HG02884 (cell line): ENCODE measurements around the gene BLM.
"Not testable (repeated sequence)": the region's sequence is repeated elsewhere in the genome, so short reads cannot be mapped to it uniquely, and the experiment has no call there.

Experiments used
- ATAC-seq: cut with Tn5 transposase; IDR thresholded peaks from one replicate; pipeline ENCODE4 v1.9.1; 2021; ENCODE audit warnings: mild to moderate bottlenecking, moderate library complexity; ENCODE audit not compliant: unreplicated experiment

Gene BLM

DNA sequence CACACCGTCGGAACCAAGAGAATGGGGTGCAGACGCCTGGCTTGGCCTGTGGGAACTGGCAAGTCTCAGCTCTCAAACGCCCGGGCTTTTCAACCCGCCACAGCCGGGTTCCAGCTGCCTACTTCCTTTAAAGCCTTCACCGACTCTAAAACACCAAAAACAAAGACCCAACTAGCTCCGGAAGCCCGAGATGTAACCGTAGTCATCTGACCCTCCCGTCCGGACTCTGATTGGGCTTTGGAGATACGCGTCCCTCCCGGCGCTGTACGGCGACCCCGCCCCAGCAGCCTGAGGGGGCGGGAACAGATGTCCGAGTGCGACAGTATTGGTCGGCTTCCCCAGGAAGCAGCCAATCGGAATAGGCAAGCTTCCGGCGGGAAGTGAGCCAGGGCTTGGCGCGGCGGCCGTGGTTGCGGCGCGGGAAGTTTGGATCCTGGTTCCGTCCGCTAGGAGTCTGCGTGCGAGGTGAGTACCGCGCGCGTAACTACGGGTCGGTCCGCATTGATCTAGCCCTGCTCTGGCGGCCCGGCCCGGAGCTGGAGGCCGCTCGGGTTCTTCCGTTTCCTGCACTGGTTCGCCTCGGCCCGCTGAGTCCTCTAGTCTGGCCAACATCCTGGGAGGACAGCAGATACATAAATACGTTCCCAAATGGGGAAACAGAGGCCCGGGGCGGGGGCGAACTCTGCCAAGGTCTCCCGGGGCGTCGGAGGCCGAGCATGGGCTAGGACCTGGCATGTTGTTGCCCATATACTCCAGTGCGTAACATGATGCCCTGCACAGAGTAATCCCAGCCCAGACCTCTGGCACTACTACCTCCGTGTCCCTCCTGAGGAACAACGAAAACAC is at the start of gene BLM:
TSS of gene BLM (plus strand) at position 371 of the 846 bp plus-strand sequence. CDS start 30,047 bp downstream, outside the sequence.
- ATAC-seq: peak; percentile 98

DNA sequence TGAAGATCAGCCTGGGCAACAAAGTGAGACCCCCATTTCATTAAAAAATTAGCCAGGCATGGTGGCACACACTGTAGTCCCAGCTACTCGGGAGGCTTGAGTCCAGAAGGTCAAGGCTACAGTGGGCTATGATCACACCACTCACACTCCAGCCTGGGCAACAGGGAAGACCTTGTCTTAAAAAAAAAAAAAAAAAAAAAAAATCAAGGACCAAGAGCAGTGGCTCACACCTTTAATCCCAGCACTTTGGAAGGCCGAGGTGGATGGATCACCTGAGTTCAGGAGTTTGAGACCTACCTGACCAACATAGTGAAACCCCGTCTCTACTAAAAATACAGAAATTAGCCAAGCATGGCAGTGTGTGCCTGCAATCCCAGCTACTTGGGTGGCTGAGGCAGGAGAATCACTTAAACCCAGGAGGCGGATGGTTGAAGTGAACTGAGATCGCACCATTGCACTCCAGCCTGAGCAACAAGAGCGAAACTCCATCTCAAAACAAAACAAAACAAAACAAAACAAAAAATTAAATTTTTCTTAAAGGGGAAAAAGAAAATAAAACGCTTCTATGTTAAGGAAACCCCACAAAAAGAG is 49.3 kb upstream of the BLM start:
- ATAC-seq: not testable (repeated sequence)

DNA sequence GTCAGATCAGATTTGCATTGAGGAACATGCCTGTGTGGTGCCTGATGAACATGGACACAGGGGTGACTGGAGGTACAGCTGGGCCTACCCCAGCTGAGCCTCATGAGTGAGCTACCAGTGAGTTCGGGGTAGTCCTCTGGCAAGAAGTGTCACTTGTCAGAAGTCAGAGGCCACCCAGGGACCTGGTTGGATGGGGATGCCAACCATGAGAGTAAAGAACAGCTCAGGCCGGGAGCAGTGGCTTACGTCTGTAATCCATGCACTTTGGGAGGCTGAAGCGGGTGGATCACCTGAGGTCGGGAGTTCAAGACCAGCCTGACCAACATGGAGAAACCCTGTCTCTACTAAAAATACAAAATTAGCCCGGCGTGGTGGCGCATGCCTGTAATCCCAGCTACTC is 46.5 kb upstream of the BLM start:
- not testable (repeated sequence) for ATAC-seq

DNA sequence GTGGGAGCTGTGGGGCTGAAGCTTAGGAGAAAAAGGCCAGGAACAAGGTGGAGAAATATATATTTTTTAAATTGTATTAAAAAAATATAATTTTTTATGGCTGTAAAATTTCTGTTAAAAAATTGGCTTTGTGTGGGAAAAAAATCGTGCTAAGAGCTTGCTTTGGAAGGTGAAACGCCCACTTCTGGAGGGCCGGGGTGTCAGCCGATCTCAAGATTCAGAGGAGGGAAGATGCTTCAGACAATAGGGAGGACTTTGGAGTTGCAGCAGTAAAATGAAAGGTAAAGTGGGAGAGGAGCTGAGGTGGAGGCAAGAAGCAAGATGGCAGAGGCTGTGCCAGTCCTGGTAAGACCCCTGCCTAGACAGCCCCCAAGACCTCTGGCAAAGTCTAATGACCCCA is 45.9 kb upstream of the BLM start:
- no peak for ATAC-seq

DNA sequence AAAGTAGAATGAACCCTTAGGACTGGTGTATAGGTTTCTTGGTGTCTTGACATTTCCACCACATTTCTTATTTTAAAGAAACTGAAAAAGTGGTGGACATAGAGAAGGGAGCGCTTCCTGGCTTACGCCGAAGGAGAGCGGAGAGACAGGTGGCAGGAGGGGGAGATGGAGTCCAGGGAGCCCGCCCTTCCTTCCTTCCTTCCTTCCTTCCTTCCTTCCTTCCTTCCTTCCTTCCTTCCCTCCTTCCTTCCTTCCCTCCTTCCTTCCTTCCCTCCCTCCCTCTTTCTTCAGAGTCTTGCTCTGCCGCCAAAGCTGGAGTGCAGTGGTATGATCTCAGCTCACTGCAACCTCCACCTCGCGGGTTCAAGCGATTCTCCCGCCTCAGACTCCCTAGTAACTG is 43.8 kb upstream of the BLM start:
- ATAC-seq: not testable (repeated sequence)

DNA sequence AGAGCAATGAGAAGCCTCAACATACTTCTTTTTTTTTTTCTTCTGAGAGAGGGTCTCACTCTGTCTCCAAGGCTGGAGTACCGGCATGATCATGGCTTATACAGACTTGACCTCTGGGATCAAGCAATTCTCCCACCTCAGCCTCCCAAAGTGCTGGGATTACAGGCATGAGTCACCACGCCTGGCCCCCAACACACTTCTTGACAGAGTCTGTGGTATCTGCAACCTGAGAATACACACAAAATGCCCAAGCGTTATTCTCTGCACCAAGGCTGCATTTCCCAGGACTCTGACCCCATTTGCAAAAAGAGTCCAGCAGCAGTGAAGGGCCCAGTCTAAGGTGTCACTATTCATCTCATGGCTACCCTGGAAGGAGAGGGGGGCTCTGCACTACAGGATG is 42.7 kb upstream of the BLM start:
- ATAC-seq: no peak

DNA sequence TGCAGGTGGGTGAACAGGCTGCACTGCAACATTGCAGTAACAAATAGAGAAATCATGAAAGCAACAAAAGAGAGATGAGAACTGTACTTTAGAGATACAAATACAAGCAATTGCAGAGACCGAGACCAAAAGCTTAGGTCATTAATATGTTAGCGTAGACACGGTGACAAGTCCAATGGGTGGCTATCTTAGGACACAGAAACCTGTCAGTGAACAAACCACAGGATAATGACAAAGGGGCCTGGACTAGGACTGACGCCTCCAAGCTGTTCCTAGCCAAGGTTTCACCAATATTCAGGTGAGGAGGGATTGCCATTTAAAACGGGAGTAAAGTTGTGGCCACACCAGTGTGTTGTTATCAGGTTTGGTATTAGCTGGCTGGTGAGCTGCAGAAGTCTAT is 41.7 kb upstream of the BLM start:
- no peak for ATAC-seq

DNA sequence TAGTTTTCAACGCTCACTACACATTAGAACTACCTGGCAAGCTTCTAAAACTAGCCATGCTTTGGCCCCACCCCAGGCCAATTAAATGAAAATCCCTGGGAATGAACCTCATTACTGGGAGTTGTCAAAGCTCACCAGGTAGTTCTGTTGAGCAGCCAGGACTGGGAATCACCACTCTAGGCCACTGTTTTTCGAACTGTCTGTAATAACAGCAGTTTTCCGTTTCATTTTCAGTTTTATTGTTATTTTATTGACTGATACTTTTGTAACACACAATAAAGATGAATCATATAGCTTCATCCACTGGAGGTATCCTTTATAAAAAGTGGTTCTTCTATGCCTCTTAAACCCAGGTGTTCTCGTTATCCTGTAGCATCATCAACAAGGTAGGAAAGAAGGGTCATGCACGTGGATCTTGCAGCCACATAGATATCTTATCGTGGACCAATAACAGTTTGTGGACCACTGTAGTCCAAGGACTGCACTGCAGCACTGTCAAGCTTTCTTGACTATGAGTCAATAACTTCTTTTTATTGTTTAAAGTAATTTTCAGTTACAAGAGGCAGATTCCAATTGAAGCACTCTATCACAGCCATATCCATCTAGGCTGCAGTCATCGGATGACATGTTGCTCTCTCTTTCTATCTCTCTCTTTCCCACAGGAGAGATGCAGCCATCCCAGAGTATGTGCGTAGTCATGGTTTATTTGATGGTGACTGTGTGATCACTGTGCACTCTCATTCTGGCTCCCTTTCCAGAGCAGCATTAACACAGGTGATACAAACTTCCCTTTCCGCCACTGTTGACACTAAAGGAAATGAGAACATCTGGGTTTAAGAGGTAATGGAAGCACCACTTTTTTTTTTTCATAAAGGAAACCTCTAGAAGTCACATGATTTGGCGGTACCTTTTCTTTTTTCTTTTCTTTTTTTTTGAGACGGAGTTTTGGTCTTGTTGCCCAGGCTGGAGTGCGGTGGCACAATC is 39.0 kb upstream of the BLM start:
- ATAC-seq: no peak

DNA sequence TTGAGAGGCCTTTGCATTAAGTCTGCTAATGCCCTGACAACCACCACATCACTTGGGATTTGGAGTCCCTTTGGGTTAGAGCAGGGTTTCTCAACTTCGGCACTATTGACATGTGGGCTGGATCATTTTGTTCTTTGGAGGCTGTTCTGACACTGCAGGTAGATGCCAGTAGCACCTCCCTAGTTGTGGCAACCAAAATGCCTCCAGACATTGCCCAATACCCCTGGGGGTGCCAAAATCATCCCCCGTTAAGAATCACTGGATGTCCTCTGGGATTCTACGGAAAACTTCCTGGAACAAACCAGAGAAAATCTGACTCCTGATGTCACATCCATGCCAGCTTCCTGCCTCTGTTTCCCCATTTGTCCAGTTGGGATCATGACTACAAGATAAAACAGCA is 37.2 kb upstream of the BLM start:
- ATAC-seq: no peak

DNA sequence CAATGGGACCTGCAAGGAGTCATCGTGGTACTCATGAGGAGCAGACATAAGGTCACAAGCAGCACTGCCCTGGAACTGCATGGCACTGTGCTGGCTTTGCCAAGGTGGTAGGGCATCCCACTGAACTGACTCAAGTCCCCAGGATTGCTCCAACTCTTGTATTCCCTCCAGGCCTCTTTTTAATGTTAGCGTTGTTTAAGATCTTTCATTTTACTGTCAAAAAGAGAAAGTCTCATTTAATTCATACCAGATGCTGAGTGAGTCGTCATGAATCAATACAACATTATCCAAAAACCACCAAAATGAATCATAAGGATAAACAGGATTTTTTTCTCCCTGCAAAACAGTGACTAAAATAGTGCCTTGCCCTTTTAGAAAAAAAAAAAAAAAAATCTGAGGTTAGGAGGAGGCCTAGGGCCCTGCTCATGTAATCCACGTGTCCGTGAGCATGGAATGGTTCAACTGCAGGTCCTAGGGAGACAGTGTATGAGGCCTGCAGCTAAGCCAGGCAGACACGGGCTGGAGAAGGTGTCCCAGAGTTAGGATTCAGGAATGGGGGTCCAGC is 36.7 kb upstream of the BLM start:
- no peak for ATAC-seq

DNA sequence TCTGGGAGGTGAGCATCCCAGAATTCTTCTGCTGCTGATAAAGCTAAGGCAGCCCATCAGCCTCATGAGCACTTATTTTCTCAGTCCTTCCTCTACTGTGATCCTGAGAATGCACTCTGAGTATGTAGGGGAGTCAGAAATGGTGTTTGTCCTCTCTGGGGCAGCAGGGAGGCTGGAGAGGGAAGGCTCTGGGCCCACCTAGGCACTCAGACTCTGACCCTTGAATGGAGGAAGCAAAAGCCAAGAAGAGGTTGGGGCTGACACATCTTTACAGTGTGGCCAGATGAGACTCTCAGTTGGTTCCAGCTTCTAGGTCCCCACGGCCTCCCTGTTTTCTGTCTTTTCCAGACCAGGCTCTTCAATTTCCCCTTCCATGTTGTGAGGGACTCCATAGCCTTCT is 36.1 kb upstream of the BLM start:
- ATAC-seq: no peak

DNA sequence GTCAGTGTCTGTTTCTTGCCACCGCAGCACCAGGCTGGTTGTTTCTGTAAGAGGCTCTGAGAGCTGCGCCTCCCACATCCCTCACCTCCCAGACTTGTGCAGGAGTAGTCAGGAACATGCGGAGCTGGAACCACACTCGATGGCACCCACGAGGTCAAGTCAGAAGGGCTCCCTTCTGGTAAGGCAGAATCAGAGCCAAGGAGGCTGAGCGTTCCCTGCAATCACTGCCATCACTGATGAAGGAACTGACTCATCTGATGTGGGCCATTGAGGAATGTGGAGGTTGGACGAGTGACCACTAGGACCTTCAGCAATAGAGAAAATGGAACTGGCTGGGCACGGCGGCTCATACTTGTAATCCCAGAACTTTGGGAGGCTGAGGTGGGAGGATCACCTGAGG is 35.7 kb upstream of the BLM start:
- no peak for ATAC-seq

DNA sequence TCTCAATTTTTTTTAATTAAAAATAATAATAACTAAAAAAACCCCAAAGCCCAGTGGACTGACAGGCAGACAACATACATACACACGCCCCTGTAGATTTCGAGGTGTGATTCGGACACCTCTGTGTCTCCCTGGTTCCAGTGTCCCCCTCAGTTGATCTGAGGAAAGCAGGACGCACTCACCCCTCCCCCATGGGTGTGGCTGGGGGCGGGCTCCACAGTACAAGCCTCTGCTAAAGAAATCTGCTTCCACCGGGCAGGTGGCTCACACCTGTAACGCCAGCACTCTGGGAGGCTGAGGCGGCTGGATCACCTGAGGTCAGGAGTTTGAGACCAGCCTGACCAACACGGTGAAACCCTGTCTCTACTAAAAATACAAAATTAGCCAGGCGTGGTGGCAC is 33.8 kb upstream of the BLM start:
- no peak for ATAC-seq

DNA sequence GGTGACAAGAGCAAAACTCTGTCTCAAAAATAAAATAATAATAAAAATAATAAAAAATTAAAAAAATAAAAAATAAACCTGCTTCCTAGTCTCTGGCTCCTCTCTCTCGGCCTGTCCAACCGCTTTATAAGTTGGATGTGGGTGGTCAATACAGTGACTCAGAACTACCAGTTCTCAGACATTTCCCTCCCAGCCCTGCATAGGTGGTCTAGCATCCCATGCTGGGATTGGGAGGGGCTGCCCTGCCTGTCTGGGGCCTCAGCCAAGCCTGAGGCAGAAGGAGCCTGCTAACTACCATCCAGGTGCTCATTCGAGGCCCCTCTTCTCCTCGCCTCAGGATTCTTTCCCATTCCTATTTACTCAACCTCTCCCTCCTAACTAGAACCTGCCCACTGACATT is 33.3 kb upstream of the BLM start:
- no peak for ATAC-seq

DNA sequence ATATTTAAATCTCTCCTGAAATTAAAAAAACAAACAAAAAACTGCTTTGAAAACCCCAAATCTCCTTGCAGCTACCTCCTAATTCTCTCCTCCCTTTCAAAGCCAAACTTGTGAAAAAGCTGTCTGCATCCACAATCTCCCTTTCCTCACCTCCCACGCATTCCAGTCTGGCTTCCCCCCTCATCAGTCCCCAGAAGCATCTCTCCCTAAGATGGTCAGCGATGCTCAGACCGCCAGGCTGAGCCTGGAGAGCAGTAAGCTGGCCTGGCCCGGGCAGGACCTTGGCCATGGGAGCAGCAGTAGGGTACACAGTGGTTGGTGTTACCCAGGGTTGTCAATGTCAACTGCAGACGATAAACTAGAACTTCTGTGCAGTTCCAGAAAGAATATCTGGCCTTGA is 32.9 kb upstream of the BLM start:
- no peak for ATAC-seq

DNA sequence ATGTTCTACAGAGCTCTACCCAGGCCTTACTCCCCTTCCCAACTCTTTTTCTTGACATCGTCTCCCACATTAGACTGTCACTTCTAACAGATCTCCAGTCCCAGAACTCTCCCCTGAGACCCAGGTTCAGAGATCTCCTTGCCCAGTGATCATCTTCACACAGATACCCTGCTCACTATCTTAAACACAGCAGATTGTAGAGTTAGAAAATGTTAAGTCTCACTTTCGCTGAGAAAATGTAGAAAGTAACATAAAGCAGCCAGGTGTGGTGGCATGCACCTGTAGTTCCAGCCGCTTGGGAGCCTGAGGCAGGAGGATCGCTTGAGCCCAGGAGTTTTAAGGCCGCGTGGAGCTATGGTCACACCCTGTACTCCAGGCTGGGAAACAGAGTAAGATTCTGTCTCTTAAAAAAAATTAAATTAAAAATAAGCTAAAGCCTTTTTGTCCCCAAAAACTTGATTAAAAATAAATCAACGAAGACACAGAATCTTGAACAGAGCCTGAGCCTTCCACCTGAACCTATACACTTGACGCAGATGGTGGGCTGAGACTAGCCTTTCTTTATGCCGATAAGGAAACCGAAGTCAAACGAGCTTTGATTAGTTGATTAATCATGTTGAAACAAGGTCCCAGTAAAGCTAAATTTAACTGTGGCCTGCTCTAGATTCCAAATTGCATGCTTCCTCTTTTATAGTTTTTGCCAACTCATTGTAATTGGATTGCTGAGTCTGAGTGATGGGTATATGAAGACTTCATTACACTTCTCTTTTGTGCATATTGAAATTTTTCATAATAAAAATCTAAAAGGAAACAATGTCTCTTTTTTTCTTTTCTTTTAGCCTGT is 31.3 kb upstream of the BLM start:
- peak; percentile 24 for ATAC-seq

DNA sequence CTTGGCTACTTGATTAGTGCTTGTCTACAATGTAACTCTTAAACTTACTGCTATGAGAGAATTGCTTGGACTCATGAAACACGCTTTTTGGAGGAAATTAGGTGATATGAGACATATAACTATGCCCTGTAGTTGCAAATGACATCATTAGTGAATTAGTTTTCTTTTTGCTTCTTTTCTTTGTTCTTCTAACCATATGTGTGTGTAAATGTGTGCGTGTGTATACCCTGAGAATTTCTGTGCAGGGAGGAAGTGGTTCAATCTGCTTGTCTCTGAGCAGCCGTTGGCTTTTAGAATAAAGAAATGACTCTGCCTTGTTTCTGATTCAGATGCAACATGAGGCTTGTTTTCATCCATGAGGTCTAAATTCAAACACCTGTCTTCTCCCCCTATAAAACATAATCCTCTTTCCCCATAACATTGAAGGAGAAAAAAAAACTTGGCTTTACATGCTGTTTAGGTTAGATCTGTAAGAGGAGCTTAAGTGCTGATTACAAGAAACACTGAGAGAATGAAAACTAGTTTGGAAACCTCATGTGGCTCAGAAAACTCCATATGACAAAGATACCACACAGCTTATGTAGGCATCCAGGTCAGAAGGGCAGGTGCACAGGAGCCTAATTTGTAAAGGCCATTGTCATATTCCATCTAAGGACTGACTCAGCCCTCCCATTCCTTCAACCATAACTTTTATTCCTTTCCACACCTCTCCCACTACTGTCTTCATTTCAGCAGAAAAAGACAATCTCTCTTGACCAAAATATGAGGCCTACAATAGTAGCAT is 30.5 kb upstream of the BLM start:
- peak; percentile 73 for ATAC-seq

DNA sequence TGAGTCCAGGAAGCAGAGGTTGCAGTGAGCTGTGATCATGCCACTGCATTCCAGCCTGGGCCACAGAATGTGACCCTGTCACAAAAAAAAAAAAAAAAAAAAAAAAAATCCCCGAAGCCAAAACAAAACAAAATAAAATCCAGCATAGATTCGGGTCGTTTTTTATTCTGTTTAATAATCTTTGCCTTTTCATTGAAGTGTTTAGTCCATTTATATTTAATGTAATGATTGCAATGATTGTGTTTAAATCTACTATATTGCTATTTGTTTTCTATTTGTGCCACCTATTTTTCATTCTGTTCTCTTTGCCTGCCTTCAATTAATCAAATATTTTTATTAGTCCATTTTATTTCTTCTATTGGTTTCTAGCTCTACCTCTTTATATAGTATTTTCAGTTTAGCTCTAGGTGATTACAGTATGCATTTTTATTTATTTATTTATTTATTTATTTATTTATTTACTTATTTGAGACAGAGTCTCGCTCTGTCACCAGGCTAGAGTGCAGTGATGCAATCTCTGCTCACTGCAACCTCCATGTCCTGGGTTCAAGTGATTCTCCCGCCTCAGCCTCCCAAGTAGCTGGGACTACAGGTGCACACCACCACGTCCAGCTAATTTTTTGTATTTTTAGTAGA is 27.7 kb upstream of the BLM start:
- not testable (repeated sequence) for ATAC-seq

DNA sequence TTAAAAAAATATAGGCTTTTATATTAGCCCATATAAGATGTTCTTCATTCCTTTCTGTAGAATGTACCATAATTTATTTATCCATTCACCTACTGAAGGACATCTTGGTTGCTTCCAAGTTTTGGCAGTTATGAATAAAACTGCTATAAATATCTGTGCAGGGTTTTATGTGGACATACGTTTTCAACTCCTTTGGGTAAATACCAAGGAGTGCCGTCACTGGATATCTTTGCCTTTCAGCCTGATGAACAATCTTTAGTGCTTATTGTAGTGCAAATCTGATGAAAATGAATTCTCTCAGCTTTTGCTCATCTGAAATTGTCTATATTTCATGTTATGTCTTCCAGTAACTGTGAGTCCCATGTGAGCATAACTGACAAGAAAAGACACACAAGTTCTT is 26.6 kb upstream of the BLM start:
- no peak for ATAC-seq
